Neutrophil (primary cell): ENCODE data around the gene AMPD3.

Experiments
- H3K27ac ChIP-seq: fragments of 200-600 bp; sonication (generic); 2 replicates; pipeline ENCODE4 v1.5.1; 2016; ENCODE audit warnings: mild to moderate bottlenecking, moderate library complexity
- H3K27me3 ChIP-seq: fragments of 200-600 bp; sonication (generic); 2 replicates; pipeline ENCODE4 v1.6.0; 2016; ENCODE audit warnings: mild to moderate bottlenecking
- H3K36me3 ChIP-seq: fragments of 200-600 bp; sonication (generic); 2 replicates; pipeline ENCODE4 v1.5.1; 2017
- H3K4me1 ChIP-seq, 2 experiments: fragments of 200-600 bp in 1 of 2; sonication (generic) in 1 of 2; 1 replicate in 1 of 2; 2 replicates in 1 of 2; pipeline versions ENCODE4 v1.5.1 to v1.6.1; 2013 to 2016; ENCODE audit warnings: low read depth in 1 of 2, low read length in 1 of 2, mild to moderate bottlenecking in 1 of 2, moderate library complexity in 1 of 2; ENCODE audit not compliant: control insufficient read depth in 1 of 2, insufficient read depth in 1 of 2
- H3K4me3 ChIP-seq, 2 experiments: fragments of 200-600 bp in 1 of 2; sonication (generic) in 1 of 2; 1 replicate in 1 of 2; 2 replicates in 1 of 2; pipeline ENCODE4 v1.5.1; 2013 to 2016; ENCODE audit warnings: low read depth in 1 of 2, low read length in 1 of 2, mild to moderate bottlenecking in 1 of 2, moderate library complexity in 1 of 2
- H3K9me3 ChIP-seq: fragments of 200-600 bp; sonication (generic); 2 replicates; pipeline ENCODE4 v1.5.1; 2016
- CTCF ChIP-seq: fragments of 200-600 bp; sonication (generic); IDR thresholded peaks from 2 replicates; pipeline ENCODE4 v1.5.1; 2016; ENCODE audit warnings: antibody characterized with exemption

The AMPD3 gene

GRCh38 chr11:10441652-10442503, 13.2 kb upstream of the AMPD3 start:
- Histone ChIP-seq H3K9me3 (no peaks in the 10 kb centered on the region), H3K36me3 (no peaks in the 10 kb centered on the region), H3K4me1 (peaks cover 34 to 35% of the 10 kb centered on the region in 2 experiments), H3K27me3 (no peaks in the 10 kb centered on the region), H3K4me3 (no peak overlapping the region), H3K27ac (peak overlapping the region; percentile 54)
- TF ChIP-seq CTCF: no peak

- Histone ChIP-seq H3K27me3 (no peaks in the 10 kb centered on the region), H3K36me3 (no peaks in the 10 kb centered on the region), H3K27ac (peak overlapping the region; percentile 20), H3K9me3 (no peaks in the 10 kb centered on the region), H3K4me3 (no peak overlapping the region), H3K4me1 (peaks cover 27 to 29% of the 10 kb centered on the region in 2 experiments)
- TF ChIP-seq CTCF: no peak
These were observed 11.9 kb upstream of the AMPD3 start for GRCh38 chr11:10443152-10443551.

GRCh38 chr11:10443721-10444235, 11.3 kb upstream of the AMPD3 start:
- peaks cover 27 to 28% of the 10 kb centered on the region in 2 experiments for H3K4me1 ChIP-seq
- H3K4me3 ChIP-seq: no peak overlapping the region
- H3K9me3 ChIP-seq: no peaks in the 10 kb centered on the region
- no peaks in the 10 kb centered on the region for H3K36me3 ChIP-seq
- no peak overlapping the region for H3K27ac ChIP-seq
- no peaks in the 10 kb centered on the region for H3K27me3 ChIP-seq
- TF ChIP-seq CTCF: no peak

- Histone ChIP-seq H3K36me3 (no peaks in the 10 kb centered on the region), H3K9me3 (no peaks in the 10 kb centered on the region), H3K4me3 (no peak overlapping the region), H3K27ac (peak overlapping the region; percentile 49), H3K27me3 (no peaks in the 10 kb centered on the region), H3K4me1 (peaks cover 28 to 36% of the 10 kb centered on the region in 2 experiments)
- TF ChIP-seq CTCF: no peak
These were observed 10.2 kb upstream of the AMPD3 start for GRCh38 chr11:10444725-10445315.

- no peak for TF ChIP-seq CTCF
- no peaks in the 10 kb centered on the region for H3K27me3 ChIP-seq
- no peak overlapping the region for H3K27ac ChIP-seq
- H3K4me3 ChIP-seq: no peak overlapping the region
- no peaks in the 10 kb centered on the region for H3K36me3 ChIP-seq
- H3K9me3 ChIP-seq: no peaks in the 10 kb centered on the region
- H3K4me1 ChIP-seq: peaks cover 40 to 49% of the 10 kb centered on the region in 2 experiments
These were observed 7.6 kb upstream of the AMPD3 start for GRCh38 chr11:10447445-10447844.
